IPS DF 19.7 (cell line): ENCODE data around the gene MAPT.

ENCODE experiments used
- DNase-seq: peaks from one replicate; pipeline ENCODE4 v3.0.0-alpha.2; 2013; ENCODE audit warnings: low read depth, low spot score

Gene MAPT

GRCh38 chr17:46047856-46048255 is 153.5 kb downstream of the MAPT start:
- no peak for DNase-seq

GRCh38 chr17:46049656-46050055 is 155.3 kb downstream of the MAPT start:
- no peak for DNase-seq

GRCh38 chr17:46053911-46054534 is 159.7 kb downstream of the MAPT start:
- no peak for DNase-seq

- DNase-seq, result no peak
These were observed 162.5 kb downstream of the MAPT start for GRCh38 chr17:46056800-46057304.

- DNase-seq, result no peak
These were observed 163.0 kb downstream of the MAPT start for GRCh38 chr17:46057366-46057765.

- DNase-seq, result no peak
These were observed 165.1 kb downstream of the MAPT start for GRCh38 chr17:46059486-46059885.

GRCh38 chr17:46060461-46060860 is 166.1 kb downstream of the MAPT start:
- DNase-seq, result no peak

GRCh38 chr17:46061435-46061834 is 167.1 kb downstream of the MAPT start:
- no peak for DNase-seq

- DNase-seq, result no peak
These were observed 168.9 kb downstream of the MAPT start for GRCh38 chr17:46063241-46063640.

- DNase-seq, result no peak
These were observed 170.1 kb downstream of the MAPT start for GRCh38 chr17:46064460-46064859.

GRCh38 chr17:46071796-46072195 is 177.4 kb downstream of the MAPT start:
- DNase-seq, result no peak

- no peak for DNase-seq
These were observed 178.6 kb downstream of the MAPT start for GRCh38 chr17:46072998-46073397.

- DNase-seq, result no peak
These were observed 180.2 kb downstream of the MAPT start for GRCh38 chr17:46074540-46074939.
